WTC11 (cell line): Measurements from ENCODE around the gene TMTC1. TPM values are rescaled to one million over a fixed set of nuclear protein-coding genes. Genes with fewer than 3 reads are reported as not detected.

Experiments
- ATAC-seq: fragments of 200-7000 bp; cut with Tn5 transposase; 2 replicates; pipeline ENCODE4 v1.10.0; 2021; ENCODE audit warnings: mild to moderate bottlenecking, moderate library complexity
- CTCF ChIA-PET: fragments of 300-600 bp; sonication (Branson Sonifier 250); formaldehyde crosslinking; loops from one replicate; lab custom pipeline; 2021; ENCODE audit warnings: antibody characterized with exemption; lab: Charles Lee
- POLR2A ChIA-PET: fragments of 350-600 bp; sonication (Branson Sonifier 250); formaldehyde crosslinking; loops from one replicate; lab custom pipeline; 2021; ENCODE audit warnings: antibody characterized with exemption; lab: Charles Lee
- DNase-seq: peaks from one replicate; pipeline ENCODE4 v3.0.0; 2021; ENCODE audit warnings: low spot score
- H3K27ac Mint-ChIP-seq: 2 replicates; pipeline ENCODE4 v1.8.0; 2021; ENCODE audit warnings: mixed read lengths
- H3K27me3 Mint-ChIP-seq: 2 replicates; pipeline ENCODE4 v1.8.0; 2021; ENCODE audit warnings: low read depth, mild to moderate bottlenecking, moderate library complexity, mixed read lengths
- H3K36me3 Mint-ChIP-seq: 2 replicates; pipeline ENCODE4 v1.8.0; 2021; ENCODE audit warnings: mixed read lengths
- H3K4me1 Mint-ChIP-seq: 2 replicates; pipeline ENCODE4 v1.8.0; 2022; ENCODE audit warnings: mixed read lengths
- H3K4me3 Mint-ChIP-seq: 2 replicates; pipeline ENCODE4 v1.8.0; 2021; ENCODE audit warnings: mild to moderate bottlenecking, moderate library complexity, mixed read lengths
- H3K9me3 Mint-ChIP-seq: 2 replicates; pipeline ENCODE4 v1.8.0; 2021; ENCODE audit warnings: mixed read lengths
- ELF4 ChIP-seq: sonication (generic); formaldehyde crosslinking; IDR thresholded peaks from 2 replicates; pipeline ENCODE4 v1.8.1; 2022; ENCODE audit warnings: low read depth, mild to moderate bottlenecking, moderate library complexity, missing genetic modification reagents
- GABPB1 ChIP-seq: sonication (generic); formaldehyde crosslinking; IDR thresholded peaks from 2 replicates; pipeline ENCODE4 v1.8.1; 2023; ENCODE audit warnings: mild to moderate bottlenecking, missing genetic modification reagents
- JUN ChIP-seq: sonication (generic); formaldehyde crosslinking; IDR thresholded peaks from 2 replicates; pipeline ENCODE4 v1.8.0; 2023; ENCODE audit warnings: mild to moderate bottlenecking, missing genetic modification reagents
- MXD4 ChIP-seq: fragments of 250-450 bp; sonication (Bioruptor Pico); IDR thresholded peaks from 2 replicates; pipeline ENCODE4 v1.8.0; 2021; ENCODE audit warnings: mild to moderate bottlenecking, moderate library complexity, borderline replicate concordance
- NFYB ChIP-seq: sonication (generic); formaldehyde crosslinking; conservative IDR thresholded peaks from 2 replicates; pipeline ENCODE4 v1.8.0; 2022; ENCODE audit warnings: low read depth, missing genetic modification reagents
- NR1H2 ChIP-seq: sonication (generic); formaldehyde crosslinking; IDR thresholded peaks from 2 replicates; pipeline ENCODE4 v1.9.0; 2021; ENCODE audit warnings: mild to moderate bottlenecking, moderate library complexity, missing genetic modification reagents
- OVOL2 ChIP-seq: fragments of 250-450 bp; sonication (Bioruptor Pico); IDR thresholded peaks from 2 replicates; pipeline ENCODE4 v1.9.0; 2021; ENCODE audit warnings: mild to moderate bottlenecking, borderline replicate concordance
- PRRX2 ChIP-seq: fragments of 250-450 bp; sonication (Bioruptor Pico); IDR thresholded peaks from 2 replicates; pipeline ENCODE4 v1.8.0; 2021; ENCODE audit warnings: mild to moderate bottlenecking
- RORB ChIP-seq: fragments of 250-450 bp; sonication (Bioruptor Pico); IDR thresholded peaks from 2 replicates; pipeline ENCODE4 v1.9.0; 2021; ENCODE audit warnings: mild to moderate bottlenecking
- SMAD3 ChIP-seq: sonication (generic); formaldehyde crosslinking; IDR thresholded peaks from 2 replicates; pipeline ENCODE4 v1.8.0; 2022; ENCODE audit warnings: missing genetic modification reagents, mild to moderate bottlenecking, borderline replicate concordance
- SP1 ChIP-seq: sonication (generic); formaldehyde crosslinking; conservative IDR thresholded peaks from 2 replicates; pipeline ENCODE4 v1.8.1; 2022; ENCODE audit warnings: missing genetic modification reagents
- ZNF416 ChIP-seq: fragments of 250-450 bp; sonication (Bioruptor Pico); IDR thresholded peaks from 2 replicates; pipeline ENCODE4 v1.9.0; 2021; ENCODE audit warnings: mild to moderate bottlenecking, inconsistent platforms
- total RNA-seq: library from RNA; stranded (reverse); gene quantifications from 3 replicates; pipeline ENCODE4 v1.2.3, GENCODE V29; 2021
- TF ChIP-seq, protein P1 (sequence below): sonication (generic); formaldehyde crosslinking; IDR thresholded peaks from 2 replicates; pipeline ENCODE4 v1.8.1; 2022; ENCODE audit warnings: low read depth, missing genetic modification reagents, borderline replicate concordance
- TF ChIP-seq, protein P2 (sequence below): sonication (generic); formaldehyde crosslinking; IDR thresholded peaks from 2 replicates; pipeline ENCODE4 v1.8.1; 2022; ENCODE audit warnings: mild to moderate bottlenecking, moderate library complexity, missing genetic modification reagents
- TF ChIP-seq, protein P3 (sequence below): sonication (generic); formaldehyde crosslinking; IDR thresholded peaks from 2 replicates; pipeline ENCODE4 v1.8.0; 2022; ENCODE audit warnings: mild to moderate bottlenecking, missing genetic modification reagents
- TF ChIP-seq, protein P4 (sequence below): sonication (generic); formaldehyde crosslinking; IDR thresholded peaks from 2 replicates; pipeline ENCODE4 v1.8.1; 2023; ENCODE audit warnings: mild to moderate bottlenecking, missing genetic modification reagents, moderate library complexity
- TF ChIP-seq, protein P5 (sequence below): fragments of 250-450 bp; sonication (Bioruptor Pico); IDR thresholded peaks from 2 replicates; pipeline ENCODE4 v1.9.0; 2021; ENCODE audit warnings: mild to moderate bottlenecking
- TF ChIP-seq, protein P6 (sequence below): sonication (generic); formaldehyde crosslinking; IDR thresholded peaks from 2 replicates; pipeline ENCODE4 v1.8.1; 2022; ENCODE audit warnings: low read depth, mild to moderate bottlenecking, moderate library complexity, missing genetic modification reagents, borderline replicate concordance
- TF ChIP-seq, protein P7 (sequence below): sonication (generic); formaldehyde crosslinking; IDR thresholded peaks from 2 replicates; pipeline ENCODE4 v1.8.0; 2022; ENCODE audit warnings: mild to moderate bottlenecking, missing genetic modification reagents
- TF ChIP-seq, protein P8 (sequence below): sonication (generic); formaldehyde crosslinking; IDR thresholded peaks from 2 replicates; pipeline ENCODE4 v1.8.0; 2022; ENCODE audit warnings: mild to moderate bottlenecking, missing genetic modification reagents
- TF ChIP-seq, protein P9 (sequence below): sonication (generic); formaldehyde crosslinking; IDR thresholded peaks from 2 replicates; pipeline ENCODE4 v1.8.1; 2023; ENCODE audit warnings: mild to moderate bottlenecking, missing genetic modification reagents
- TF ChIP-seq, protein P10 (sequence below): sonication (generic); formaldehyde crosslinking; IDR thresholded peaks from 2 replicates; pipeline ENCODE4 v1.8.1; 2022; ENCODE audit warnings: mild to moderate bottlenecking, missing genetic modification reagents, moderate library complexity, borderline replicate concordance

TMTC1 gene
- total RNA-seq, 1 experiment from 2014 or later, result 17.3 TPM

DNA sequence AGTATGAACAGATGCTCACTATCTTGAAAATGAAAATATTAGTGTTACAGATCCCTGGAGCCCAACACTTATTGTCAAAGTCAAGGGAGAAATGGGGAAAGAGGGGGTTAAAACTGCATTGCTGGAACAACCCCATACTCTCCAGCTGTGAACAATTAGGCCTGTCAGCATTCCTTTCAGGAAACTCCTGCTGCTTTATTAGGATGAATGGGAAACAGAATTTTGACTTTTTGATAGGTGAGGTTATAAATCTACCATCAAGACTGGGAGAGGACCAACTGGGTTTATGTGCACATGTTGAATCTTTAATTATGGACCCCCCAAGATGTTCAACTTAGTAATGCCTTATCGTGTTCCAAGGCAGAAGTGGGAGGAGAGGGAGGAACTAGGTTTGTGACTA is 85.0 kb downstream of the TMTC1 start:
- Mint-ChIP-seq H3K27me3 (no peaks in the 10 kb centered on the region), H3K4me3 (no peak overlapping the region), H3K27ac (peak overlapping the region; percentile 61; the same call in 1 of the 2 replicates), H3K9me3 (no peaks in the 10 kb centered on the region), H3K4me1 (peaks cover 30% of the 10 kb centered on the region)
- TF ChIP-seq, protein P1, sequence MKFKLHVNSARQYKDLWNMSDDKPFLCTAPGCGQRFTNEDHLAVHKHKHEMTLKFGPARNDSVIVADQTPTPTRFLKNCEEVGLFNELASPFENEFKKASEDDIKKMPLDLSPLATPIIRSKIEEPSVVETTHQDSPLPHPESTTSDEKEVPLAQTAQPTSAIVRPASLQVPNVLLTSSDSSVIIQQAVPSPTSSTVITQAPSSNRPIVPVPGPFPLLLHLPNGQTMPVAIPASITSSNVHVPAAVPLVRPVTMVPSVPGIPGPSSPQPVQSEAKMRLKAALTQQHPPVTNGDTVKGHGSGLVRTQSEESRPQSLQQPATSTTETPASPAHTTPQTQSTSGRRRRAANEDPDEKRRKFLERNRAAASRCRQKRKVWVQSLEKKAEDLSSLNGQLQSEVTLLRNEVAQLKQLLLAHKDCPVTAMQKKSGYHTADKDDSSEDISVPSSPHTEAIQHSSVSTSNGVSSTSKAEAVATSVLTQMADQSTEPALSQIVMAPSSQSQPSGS (CRISPR knock-in tag), result no peak
- TF ChIP-seq, protein P2, sequence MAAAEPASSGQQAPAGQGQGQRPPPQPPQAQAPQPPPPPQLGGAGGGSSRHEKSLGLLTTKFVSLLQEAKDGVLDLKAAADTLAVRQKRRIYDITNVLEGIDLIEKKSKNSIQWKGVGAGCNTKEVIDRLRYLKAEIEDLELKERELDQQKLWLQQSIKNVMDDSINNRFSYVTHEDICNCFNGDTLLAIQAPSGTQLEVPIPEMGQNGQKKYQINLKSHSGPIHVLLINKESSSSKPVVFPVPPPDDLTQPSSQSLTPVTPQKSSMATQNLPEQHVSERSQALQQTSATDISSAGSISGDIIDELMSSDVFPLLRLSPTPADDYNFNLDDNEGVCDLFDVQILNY (CRISPR knock-in tag), result no peak
- no peak for TF ChIP-seq PRRX2
- TF ChIP-seq SMAD3 (CRISPR knock-in tag), result no peak
- TF ChIP-seq, protein P3, sequence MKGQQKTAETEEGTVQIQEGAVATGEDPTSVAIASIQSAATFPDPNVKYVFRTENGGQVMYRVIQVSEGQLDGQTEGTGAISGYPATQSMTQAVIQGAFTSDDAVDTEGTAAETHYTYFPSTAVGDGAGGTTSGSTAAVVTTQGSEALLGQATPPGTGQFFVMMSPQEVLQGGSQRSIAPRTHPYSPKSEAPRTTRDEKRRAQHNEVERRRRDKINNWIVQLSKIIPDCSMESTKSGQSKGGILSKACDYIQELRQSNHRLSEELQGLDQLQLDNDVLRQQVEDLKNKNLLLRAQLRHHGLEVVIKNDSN, result no peak
- no peak for TF ChIP-seq OVOL2 (CRISPR knock-in tag)
- no peak for TF ChIP-seq NR1H2 (CRISPR knock-in tag)
- TF ChIP-seq, protein P4, sequence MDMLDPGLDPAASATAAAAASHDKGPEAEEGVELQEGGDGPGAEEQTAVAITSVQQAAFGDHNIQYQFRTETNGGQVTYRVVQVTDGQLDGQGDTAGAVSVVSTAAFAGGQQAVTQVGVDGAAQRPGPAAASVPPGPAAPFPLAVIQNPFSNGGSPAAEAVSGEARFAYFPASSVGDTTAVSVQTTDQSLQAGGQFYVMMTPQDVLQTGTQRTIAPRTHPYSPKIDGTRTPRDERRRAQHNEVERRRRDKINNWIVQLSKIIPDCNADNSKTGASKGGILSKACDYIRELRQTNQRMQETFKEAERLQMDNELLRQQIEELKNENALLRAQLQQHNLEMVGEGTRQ (CRISPR knock-in tag), result no peak
- TF ChIP-seq NFYB (CRISPR knock-in tag), result no peak
- no peak for TF ChIP-seq SP1 (CRISPR knock-in tag)
- no peak for TF ChIP-seq ELF4 (CRISPR knock-in tag)
- TF ChIP-seq, protein P5, sequence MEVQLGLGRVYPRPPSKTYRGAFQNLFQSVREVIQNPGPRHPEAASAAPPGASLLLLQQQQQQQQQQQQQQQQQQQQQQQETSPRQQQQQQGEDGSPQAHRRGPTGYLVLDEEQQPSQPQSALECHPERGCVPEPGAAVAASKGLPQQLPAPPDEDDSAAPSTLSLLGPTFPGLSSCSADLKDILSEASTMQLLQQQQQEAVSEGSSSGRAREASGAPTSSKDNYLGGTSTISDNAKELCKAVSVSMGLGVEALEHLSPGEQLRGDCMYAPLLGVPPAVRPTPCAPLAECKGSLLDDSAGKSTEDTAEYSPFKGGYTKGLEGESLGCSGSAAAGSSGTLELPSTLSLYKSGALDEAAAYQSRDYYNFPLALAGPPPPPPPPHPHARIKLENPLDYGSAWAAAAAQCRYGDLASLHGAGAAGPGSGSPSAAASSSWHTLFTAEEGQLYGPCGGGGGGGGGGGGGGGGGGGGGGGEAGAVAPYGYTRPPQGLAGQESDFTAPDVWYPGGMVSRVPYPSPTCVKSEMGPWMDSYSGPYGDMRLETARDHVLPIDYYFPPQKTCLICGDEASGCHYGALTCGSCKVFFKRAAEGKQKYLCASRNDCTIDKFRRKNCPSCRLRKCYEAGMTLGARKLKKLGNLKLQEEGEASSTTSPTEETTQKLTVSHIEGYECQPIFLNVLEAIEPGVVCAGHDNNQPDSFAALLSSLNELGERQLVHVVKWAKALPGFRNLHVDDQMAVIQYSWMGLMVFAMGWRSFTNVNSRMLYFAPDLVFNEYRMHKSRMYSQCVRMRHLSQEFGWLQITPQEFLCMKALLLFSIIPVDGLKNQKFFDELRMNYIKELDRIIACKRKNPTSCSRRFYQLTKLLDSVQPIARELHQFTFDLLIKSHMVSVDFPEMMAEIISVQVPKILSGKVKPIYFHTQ (CRISPR knock-in tag), result no peak
- TF ChIP-seq, protein P6, sequence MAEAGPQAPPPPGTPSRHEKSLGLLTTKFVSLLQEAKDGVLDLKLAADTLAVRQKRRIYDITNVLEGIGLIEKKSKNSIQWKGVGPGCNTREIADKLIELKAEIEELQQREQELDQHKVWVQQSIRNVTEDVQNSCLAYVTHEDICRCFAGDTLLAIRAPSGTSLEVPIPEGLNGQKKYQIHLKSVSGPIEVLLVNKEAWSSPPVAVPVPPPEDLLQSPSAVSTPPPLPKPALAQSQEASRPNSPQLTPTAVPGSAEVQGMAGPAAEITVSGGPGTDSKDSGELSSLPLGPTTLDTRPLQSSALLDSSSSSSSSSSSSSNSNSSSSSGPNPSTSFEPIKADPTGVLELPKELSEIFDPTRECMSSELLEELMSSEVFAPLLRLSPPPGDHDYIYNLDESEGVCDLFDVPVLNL, result no peak
- TF ChIP-seq GABPB1, result no peak
- TF ChIP-seq, protein P7, sequence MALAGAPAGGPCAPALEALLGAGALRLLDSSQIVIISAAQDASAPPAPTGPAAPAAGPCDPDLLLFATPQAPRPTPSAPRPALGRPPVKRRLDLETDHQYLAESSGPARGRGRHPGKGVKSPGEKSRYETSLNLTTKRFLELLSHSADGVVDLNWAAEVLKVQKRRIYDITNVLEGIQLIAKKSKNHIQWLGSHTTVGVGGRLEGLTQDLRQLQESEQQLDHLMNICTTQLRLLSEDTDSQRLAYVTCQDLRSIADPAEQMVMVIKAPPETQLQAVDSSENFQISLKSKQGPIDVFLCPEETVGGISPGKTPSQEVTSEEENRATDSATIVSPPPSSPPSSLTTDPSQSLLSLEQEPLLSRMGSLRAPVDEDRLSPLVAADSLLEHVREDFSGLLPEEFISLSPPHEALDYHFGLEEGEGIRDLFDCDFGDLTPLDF (CRISPR knock-in tag), result no peak
- TF ChIP-seq MXD4 (CRISPR knock-in tag), result no peak
- no peak for TF ChIP-seq ZNF416
- TF ChIP-seq, all 79 proteins: peak for 0
- ChIA-PET CTCF (no interaction called here), POLR2A (no interaction called here)
- peak; percentile 74 for ATAC-seq
- H3K36me3 Mint-ChIP-seq, result no peaks in the 10 kb centered on the region
- no peak for DNase-seq

DNA sequence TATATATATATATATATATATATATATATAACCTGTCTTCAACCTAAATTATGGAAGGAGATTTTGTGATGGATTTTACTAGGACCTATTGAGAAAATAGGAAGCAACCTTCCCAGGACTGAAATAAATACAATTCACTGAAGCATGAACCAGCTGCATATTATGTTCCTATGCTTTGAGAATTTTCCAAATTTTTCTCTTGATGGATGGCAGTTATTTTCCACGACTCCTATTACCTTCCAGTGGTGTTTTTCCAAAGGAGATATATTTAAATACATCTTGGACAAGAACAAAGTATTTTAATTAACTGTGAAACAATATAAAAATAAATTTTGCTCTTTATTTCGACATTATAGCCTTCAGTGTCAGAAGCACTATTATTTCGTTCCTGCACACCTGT is 87.9 kb downstream of the TMTC1 start:
- no peak for DNase-seq
- TF ChIP-seq, protein P8, sequence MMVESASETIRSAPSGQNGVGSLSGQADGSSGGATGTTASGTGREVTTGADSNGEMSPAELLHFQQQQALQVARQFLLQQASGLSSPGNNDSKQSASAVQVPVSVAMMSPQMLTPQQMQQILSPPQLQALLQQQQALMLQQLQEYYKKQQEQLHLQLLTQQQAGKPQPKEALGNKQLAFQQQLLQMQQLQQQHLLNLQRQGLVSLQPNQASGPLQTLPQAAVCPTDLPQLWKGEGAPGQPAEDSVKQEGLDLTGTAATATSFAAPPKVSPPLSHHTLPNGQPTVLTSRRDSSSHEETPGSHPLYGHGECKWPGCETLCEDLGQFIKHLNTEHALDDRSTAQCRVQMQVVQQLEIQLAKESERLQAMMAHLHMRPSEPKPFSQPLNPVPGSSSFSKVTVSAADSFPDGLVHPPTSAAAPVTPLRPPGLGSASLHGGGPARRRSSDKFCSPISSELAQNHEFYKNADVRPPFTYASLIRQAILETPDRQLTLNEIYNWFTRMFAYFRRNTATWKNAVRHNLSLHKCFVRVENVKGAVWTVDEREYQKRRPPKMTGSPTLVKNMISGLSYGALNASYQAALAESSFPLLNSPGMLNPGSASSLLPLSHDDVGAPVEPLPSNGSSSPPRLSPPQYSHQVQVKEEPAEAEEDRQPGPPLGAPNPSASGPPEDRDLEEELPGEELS (CRISPR knock-in tag), result no peak
- no peak for TF ChIP-seq JUN (CRISPR knock-in tag)
- TF ChIP-seq, protein P9, sequence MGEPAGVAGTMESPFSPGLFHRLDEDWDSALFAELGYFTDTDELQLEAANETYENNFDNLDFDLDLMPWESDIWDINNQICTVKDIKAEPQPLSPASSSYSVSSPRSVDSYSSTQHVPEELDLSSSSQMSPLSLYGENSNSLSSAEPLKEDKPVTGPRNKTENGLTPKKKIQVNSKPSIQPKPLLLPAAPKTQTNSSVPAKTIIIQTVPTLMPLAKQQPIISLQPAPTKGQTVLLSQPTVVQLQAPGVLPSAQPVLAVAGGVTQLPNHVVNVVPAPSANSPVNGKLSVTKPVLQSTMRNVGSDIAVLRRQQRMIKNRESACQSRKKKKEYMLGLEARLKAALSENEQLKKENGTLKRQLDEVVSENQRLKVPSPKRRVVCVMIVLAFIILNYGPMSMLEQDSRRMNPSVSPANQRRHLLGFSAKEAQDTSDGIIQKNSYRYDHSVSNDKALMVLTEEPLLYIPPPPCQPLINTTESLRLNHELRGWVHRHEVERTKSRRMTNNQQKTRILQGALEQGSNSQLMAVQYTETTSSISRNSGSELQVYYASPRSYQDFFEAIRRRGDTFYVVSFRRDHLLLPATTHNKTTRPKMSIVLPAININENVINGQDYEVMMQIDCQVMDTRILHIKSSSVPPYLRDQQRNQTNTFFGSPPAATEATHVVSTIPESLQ (CRISPR knock-in tag), result no peak
- TF ChIP-seq, protein P10, sequence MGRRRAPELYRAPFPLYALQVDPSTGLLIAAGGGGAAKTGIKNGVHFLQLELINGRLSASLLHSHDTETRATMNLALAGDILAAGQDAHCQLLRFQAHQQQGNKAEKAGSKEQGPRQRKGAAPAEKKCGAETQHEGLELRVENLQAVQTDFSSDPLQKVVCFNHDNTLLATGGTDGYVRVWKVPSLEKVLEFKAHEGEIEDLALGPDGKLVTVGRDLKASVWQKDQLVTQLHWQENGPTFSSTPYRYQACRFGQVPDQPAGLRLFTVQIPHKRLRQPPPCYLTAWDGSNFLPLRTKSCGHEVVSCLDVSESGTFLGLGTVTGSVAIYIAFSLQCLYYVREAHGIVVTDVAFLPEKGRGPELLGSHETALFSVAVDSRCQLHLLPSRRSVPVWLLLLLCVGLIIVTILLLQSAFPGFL (CRISPR knock-in tag), result no peak
- no peak for TF ChIP-seq RORB (CRISPR knock-in tag)

More for the DNA sequence above, 87.9 kb downstream of the TMTC1 start:
- H3K27ac Mint-ChIP-seq, result no peak overlapping the region
- H3K4me1 Mint-ChIP-seq, result peaks cover 41% of the 10 kb centered on the region
- no peak for ATAC-seq
- no peak overlapping the region for H3K4me3 Mint-ChIP-seq
- H3K27me3 Mint-ChIP-seq, result no peaks in the 10 kb centered on the region
- ChIA-PET CTCF (no interaction called here), POLR2A (no interaction called here)
- H3K9me3 Mint-ChIP-seq, result no peaks in the 10 kb centered on the region
- H3K36me3 Mint-ChIP-seq, result no peaks in the 10 kb centered on the region
